H7 (cell line): ENCODE results near the gene SIPA1L3. TPM values are rescaled to one million over a fixed set of nuclear protein-coding genes. Genes with fewer than 3 reads are reported as not detected.
"Not testable (repeated sequence)": the region's sequence is repeated elsewhere in the genome, so short reads cannot be mapped to it uniquely, and the experiment has no call there.

Experiments
- DNase-seq: peaks from one replicate; pipeline ENCODE4 v3.0.0; 2012
- H3K27me3 ChIP-seq: 2 replicates; pipeline ENCODE4 v1.6.0; 2011; ENCODE audit warnings: mild to moderate bottlenecking, low read length; ENCODE audit not compliant: control insufficient read depth, insufficient read depth
- H3K36me3 ChIP-seq: replicated peaks from 2 replicates; pipeline ENCODE4 v1.5.1; 2011; ENCODE audit warnings: low read length; ENCODE audit not compliant: control insufficient read depth, insufficient read depth
- H3K4me3 ChIP-seq: 2 replicates; pipeline ENCODE4 v1.5.1; 2011; ENCODE audit warnings: low read depth, mild to moderate bottlenecking, control low read depth, low read length, moderate library complexity; ENCODE audit not compliant: insufficient read depth
- total RNA-seq: library from RNA; depleted of rRNA; stranded (reverse); fragments of >200 nt; shearing (Covaris generic); gene quantifications from 2 replicates; pipeline ENCODE4 v1.2.3, GENCODE V29; 2014

SIPA1L3 gene
- total RNA-seq, 1 experiment from 2014 or later, result 13.4 TPM

- Histone ChIP-seq H3K27me3 (peaks cover 12% of the 10 kb centered on the region; the same call in 1 of the 2 replicates), H3K4me3 (peak overlapping the region; percentile 17; the same call in 1 of the 2 replicates), H3K36me3 (no peaks in the 10 kb centered on the region)
- DNase-seq, result peak; percentile 91
Measured at GRCh38 chr19:38211766-38212165, 304.8 kb downstream of the SIPA1L3 start.

GRCh38 chr19:38213469-38213868, 306.5 kb downstream of the SIPA1L3 start:
- no peak overlapping the region for H3K4me3 ChIP-seq
- DNase-seq, result no peak
- H3K36me3 ChIP-seq, result no peaks in the 10 kb centered on the region
- H3K27me3 ChIP-seq, result peaks cover 11% of the 10 kb centered on the region; the same call in 1 of the 2 replicates

- Histone ChIP-seq H3K36me3 (no peaks in the 10 kb centered on the region), H3K27me3 (peaks cover 11% of the 10 kb centered on the region; the same call in 1 of the 2 replicates), H3K4me3 (no peak overlapping the region)
- no peak for DNase-seq
Measured at GRCh38 chr19:38213911-38214625, 307.1 kb downstream of the SIPA1L3 start.

GRCh38 chr19:38216785-38217641, 310.0 kb downstream of the SIPA1L3 start:
- DNase-seq, result peak; percentile 76
- Histone ChIP-seq H3K36me3 (no peaks in the 10 kb centered on the region), H3K4me3 (no peak overlapping the region), H3K27me3 (no peaks in the 10 kb centered on the region)

GRCh38 chr19:38218204-38218603, 311.2 kb downstream of the SIPA1L3 start:
- no peaks in the 10 kb centered on the region for H3K27me3 ChIP-seq
- H3K36me3 ChIP-seq, result no peaks in the 10 kb centered on the region
- no peak for DNase-seq
- H3K4me3 ChIP-seq, result no peak overlapping the region

- Histone ChIP-seq H3K27me3 (no peaks in the 10 kb centered on the region), H3K36me3 (no peaks in the 10 kb centered on the region), H3K4me3 (no peak overlapping the region)
- DNase-seq, result no peak
Measured at GRCh38 chr19:38219221-38219620, 312.2 kb downstream of the SIPA1L3 start.

- Histone ChIP-seq H3K27me3 (peaks cover under 1% of the 10 kb centered on the region; the same call in 1 of the 2 replicates), H3K4me3 (no peak overlapping the region), H3K36me3 (no peaks in the 10 kb centered on the region)
- DNase-seq, result no peak
Measured at GRCh38 chr19:38221421-38221820, 314.4 kb downstream of the SIPA1L3 start.

GRCh38 chr19:38221919-38222830, 315.2 kb downstream of the SIPA1L3 start:
- Histone ChIP-seq H3K4me3 (no peak overlapping the region; the same call in 1 of the 2 replicates), H3K27me3 (peaks cover 2% of the 10 kb centered on the region; the same call in 1 of the 2 replicates), H3K36me3 (no peaks in the 10 kb centered on the region)
- peak; percentile 64 for DNase-seq

GRCh38 chr19:38223119-38223523, 316.1 kb downstream of the SIPA1L3 start:
- H3K4me3 ChIP-seq, result no peak overlapping the region
- H3K36me3 ChIP-seq, result no peaks in the 10 kb centered on the region
- peaks cover 8% of the 10 kb centered on the region for H3K27me3 ChIP-seq
- DNase-seq, result peak; percentile 22

GRCh38 chr19:38223617-38224013, 316.6 kb downstream of the SIPA1L3 start:
- H3K4me3 ChIP-seq, result peak overlapping the region; percentile 56

GRCh38 chr19:38224014-38224862, 317.2 kb downstream of the SIPA1L3 start, which contains the start of gene DPF1:
DPF1 (minus strand) TSS chr19:38224222; CDS start chr19:38224142, 80 bp downstream.
- Histone ChIP-seq H3K27me3 (peaks cover 16% of the 10 kb centered on the region), H3K4me3 (peak within 1 kb of the TSS; percentile 56), H3K36me3 (no peaks in the 10 kb centered on the region)
- peak; percentile 100 for DNase-seq

More at GRCh38 chr19:38223617-38224013, 316.6 kb downstream of the SIPA1L3 start:
- no peaks in the 10 kb centered on the region for H3K36me3 ChIP-seq
- peaks cover 10% of the 10 kb centered on the region for H3K27me3 ChIP-seq
- DNase-seq, result no peak

GRCh38 chr19:38224863-38225218, 317.8 kb downstream of the SIPA1L3 start:
- not testable (repeated sequence) for DNase-seq, H3K36me3 ChIP-seq, H3K4me3 ChIP-seq
- H3K27me3 ChIP-seq, result peaks cover 16% of the 10 kb centered on the region

- DNase-seq, result peak; percentile 19
- Histone ChIP-seq H3K27me3 (peaks cover 23% of the 10 kb centered on the region), H3K36me3 (no peaks in the 10 kb centered on the region), H3K4me3 (no peak overlapping the region; the same call in 1 of the 2 replicates)
Measured at GRCh38 chr19:38227287-38228004, 320.4 kb downstream of the SIPA1L3 start.
